ENCODE data around the gene MYL3. TPM values are rescaled to one million over a fixed set of nuclear protein-coding genes. Genes with fewer than 3 reads are reported as not detected.

The MYL3 gene
- total RNA-seq, 5 donors from 2014 or later (not counting 1 experiment from before 2014, with no cell fraction given): not detected

GRCh38 chr3:46896386-46896785 is 33.1 kb upstream of the MYL3 start:
- POLR2A ChIA-PET: no interaction called here
- 85% methylated on average over 3 of the region's 5 CpGs for WGBS (ENCODE audit: insufficient coverage)
- H3K27ac Mint-ChIP-seq: no peak overlapping the region

GRCh38 chr3:46895761-46896160 is 32.5 kb upstream of the MYL3 start:
- no peak overlapping the region for H3K4me3 ChIP-seq (ENCODE audit: control insufficient read depth in 1 of 2, extremely low read depth in 1 of 2, low read length in 1 of 2)
- Mint-ChIP-seq H3K27me3 (peaks cover 41 to 62% of the 10 kb centered on the region in 2 donors), H3K4me1 (peaks cover 0 to 7% (median 7%) of the 10 kb centered on the region in 3 donors), H3K36me3 (no peaks in the 10 kb centered on the region), H3K4me3 (no peak overlapping the region), H3K27ac (no peak overlapping the region), H3K9me3 (no peaks in the 10 kb centered on the region)
- H3K4me1 ChIP-seq (ENCODE audit: control insufficient read depth in 1 of 2, extremely low read depth in 1 of 2, insufficient read depth in 2 of 2, low read length in 2 of 2): peaks cover 0 to 20% of the 10 kb centered on the region in 2 experiments
- CTCF ChIA-PET: interaction anchor here (0.8 to 1.0 kb wide), 2 partner anchors 12 to 191 kb away, joined by 3 to 4 read pairs; no protein-coding TSS in a partner anchor
- H3K36me3 ChIP-seq (ENCODE audit: control insufficient read depth in 2 of 2, extremely low read depth in 1 of 2, insufficient read depth in 1 of 2, low read length in 1 of 2): no peaks in the 10 kb centered on the region
- ATAC-seq (replicated peaks in 1 of 4) (no peak), DNase-seq (no peak)
- WGBS (ENCODE audit: insufficient coverage): 79% methylated on average over 3 of the region's 4 CpGs
- H3K27me3 ChIP-seq (replicated peaks in 1 of 2; ENCODE audit: control insufficient read depth in 2 of 2, extremely low read depth in 1 of 2, insufficient read depth in 2 of 2, low read length in 1 of 2): peaks cover 0 to 81% of the 10 kb centered on the region in 2 experiments
- H3K27ac ChIP-seq (ENCODE audit: low read length): no peak overlapping the region
- no peaks in the 10 kb centered on the region for H3K9me3 ChIP-seq
- POLR2A ChIA-PET: no interaction called here

More at GRCh38 chr3:46896386-46896785, 33.1 kb upstream of the MYL3 start:
- Mint-ChIP-seq H3K36me3 (no peaks in the 10 kb centered on the region), H3K4me3 (no peak overlapping the region), H3K4me1 (peaks cover 0 to 7% (median 7%) of the 10 kb centered on the region in 3 donors), H3K27me3 (peaks cover 35 to 56% of the 10 kb centered on the region in 2 donors), H3K9me3 (no peaks in the 10 kb centered on the region)
- ATAC-seq (replicated peaks in 1 of 4) (no peak), DNase-seq (no peak)
- Histone ChIP-seq H3K9me3 (no peaks in the 10 kb centered on the region), H3K27me3 (replicated peaks in 1 of 2; ENCODE audit: control insufficient read depth in 2 of 2, extremely low read depth in 1 of 2, insufficient read depth in 2 of 2, low read length in 1 of 2) (peaks cover 0 to 79% of the 10 kb centered on the region in 2 experiments), H3K4me1 (ENCODE audit: control insufficient read depth in 1 of 2, extremely low read depth in 1 of 2, insufficient read depth in 2 of 2, low read length in 2 of 2) (peaks cover 0 to 20% of the 10 kb centered on the region in 2 experiments), H3K4me3 (ENCODE audit: control insufficient read depth in 1 of 2, extremely low read depth in 1 of 2, low read length in 1 of 2) (no peak overlapping the region), H3K36me3 (ENCODE audit: control insufficient read depth in 2 of 2, extremely low read depth in 1 of 2, insufficient read depth in 1 of 2, low read length in 1 of 2) (no peaks in the 10 kb centered on the region), H3K27ac (ENCODE audit: low read length) (no peak overlapping the region)
- CTCF ChIA-PET: interaction anchor here in 1 of 2 donors (0.8 kb wide), 1 partner anchor 191 kb away, joined by 4 read pairs; no protein-coding TSS in a partner anchor

GRCh38 chr3:46895204-46895660 is 32.0 kb upstream of the MYL3 start:
- H3K27me3 Mint-ChIP-seq: peaks cover 41 to 65% of the 10 kb centered on the region in 2 donors
- H3K4me1 Mint-ChIP-seq: peaks cover 0 to 7% (median 7%) of the 10 kb centered on the region in 3 donors
- no peaks in the 10 kb centered on the region for H3K36me3 Mint-ChIP-seq
- ATAC-seq (replicated peaks in 1 of 4): peak; percentile 73 to 93 (median 82)
- no peaks in the 10 kb centered on the region for H3K9me3 ChIP-seq
- H3K9me3 Mint-ChIP-seq: no peaks in the 10 kb centered on the region
- peak; percentile 44 to 85 (median 75) for DNase-seq
- no peak overlapping the region for H3K4me3 Mint-ChIP-seq
- H3K4me1 ChIP-seq (ENCODE audit: control insufficient read depth in 1 of 2, extremely low read depth in 1 of 2, insufficient read depth in 2 of 2, low read length in 2 of 2): peaks cover 0 to 20% of the 10 kb centered on the region in 2 experiments
- POLR2A ChIA-PET: no interaction called here
- CTCF ChIA-PET: interaction anchor here (0.7 to 1.0 kb wide), 7 partner anchors 12 to 262 kb away, joined by 3 to 8 read pairs (median 3); no protein-coding TSS in a partner anchor
- no peak overlapping the region for H3K27ac ChIP-seq (ENCODE audit: low read length)
- H3K27ac Mint-ChIP-seq: no peak overlapping the region
- H3K27me3 ChIP-seq (replicated peaks in 1 of 2; ENCODE audit: control insufficient read depth in 2 of 2, extremely low read depth in 1 of 2, insufficient read depth in 2 of 2, low read length in 1 of 2): peaks cover 0 to 85% of the 10 kb centered on the region in 2 experiments
- H3K4me3 ChIP-seq (ENCODE audit: control insufficient read depth in 1 of 2, extremely low read depth in 1 of 2, low read length in 1 of 2): no peak overlapping the region
- 6% methylated on average over 4 of the region's 5 CpGs for WGBS (ENCODE audit: insufficient coverage)
- H3K36me3 ChIP-seq (ENCODE audit: control insufficient read depth in 2 of 2, extremely low read depth in 1 of 2, insufficient read depth in 1 of 2, low read length in 1 of 2): no peaks in the 10 kb centered on the region

GRCh38 chr3:46894256-46894655 is 31.0 kb upstream of the MYL3 start:
- ChIA-PET POLR2A (no interaction called here), CTCF (interaction anchor here in 1 of 2 donors (0.7 kb wide), 1 partner anchor 262 kb away, joined by 8 read pairs; no protein-coding TSS in a partner anchor)
- no peak overlapping the region for H3K27ac Mint-ChIP-seq
- WGBS (ENCODE audit: insufficient coverage): 86% methylated on average over 4 of the region's 6 CpGs
- H3K27me3 Mint-ChIP-seq: peaks cover 43 to 71% of the 10 kb centered on the region in 2 donors
- H3K4me3 Mint-ChIP-seq: no peak overlapping the region
- DNase-seq (no peak), ATAC-seq (replicated peaks in 1 of 4) (no peak)
- Histone ChIP-seq H3K4me3 (ENCODE audit: control insufficient read depth in 1 of 2, extremely low read depth in 1 of 2, low read length in 1 of 2) (no peak overlapping the region), H3K9me3 (no peaks in the 10 kb centered on the region), H3K4me1 (ENCODE audit: control insufficient read depth in 1 of 2, extremely low read depth in 1 of 2, insufficient read depth in 2 of 2, low read length in 2 of 2) (peaks cover 0 to 20% of the 10 kb centered on the region in 2 experiments), H3K27me3 (replicated peaks in 1 of 2; ENCODE audit: control insufficient read depth in 2 of 2, extremely low read depth in 1 of 2, insufficient read depth in 2 of 2, low read length in 1 of 2) (peaks cover 0 to 85% of the 10 kb centered on the region in 2 experiments), H3K36me3 (ENCODE audit: control insufficient read depth in 2 of 2, extremely low read depth in 1 of 2, insufficient read depth in 1 of 2, low read length in 1 of 2) (no peaks in the 10 kb centered on the region), H3K27ac (ENCODE audit: low read length) (no peak overlapping the region)
- H3K4me1 Mint-ChIP-seq: peaks cover 0 to 7% (median 7%) of the 10 kb centered on the region in 3 donors
- H3K36me3 Mint-ChIP-seq: no peaks in the 10 kb centered on the region
- H3K9me3 Mint-ChIP-seq: no peaks in the 10 kb centered on the region

- H3K27ac Mint-ChIP-seq: no peak overlapping the region
- no peak overlapping the region for H3K27ac ChIP-seq (ENCODE audit: low read length)
- H3K4me1 ChIP-seq (ENCODE audit: control insufficient read depth in 1 of 2, extremely low read depth in 1 of 2, insufficient read depth in 2 of 2, low read length in 2 of 2): peaks cover 0 to 18% of the 10 kb centered on the region in 2 experiments
- no peaks in the 10 kb centered on the region for H3K36me3 Mint-ChIP-seq
- no peaks in the 10 kb centered on the region for H3K9me3 ChIP-seq
- H3K27me3 Mint-ChIP-seq: peaks cover 38 to 67% of the 10 kb centered on the region in 2 donors
- WGBS (ENCODE audit: insufficient coverage): 77% methylated on average over 7 of the region's 9 CpGs
- H3K4me3 Mint-ChIP-seq: no peak overlapping the region
- no peaks in the 10 kb centered on the region for H3K9me3 Mint-ChIP-seq
- ChIA-PET CTCF (no interaction called here), POLR2A (no interaction called here)
- H3K4me3 ChIP-seq (ENCODE audit: control insufficient read depth in 1 of 2, extremely low read depth in 1 of 2, low read length in 1 of 2): no peak overlapping the region
- peaks cover 0 to 5% (median 3%) of the 10 kb centered on the region in 3 donors for H3K4me1 Mint-ChIP-seq
- peaks cover 0 to 86% of the 10 kb centered on the region in 2 experiments for H3K27me3 ChIP-seq (replicated peaks in 1 of 2; ENCODE audit: control insufficient read depth in 2 of 2, extremely low read depth in 1 of 2, insufficient read depth in 2 of 2, low read length in 1 of 2)
- H3K36me3 ChIP-seq (ENCODE audit: control insufficient read depth in 2 of 2, extremely low read depth in 1 of 2, insufficient read depth in 1 of 2, low read length in 1 of 2): no peaks in the 10 kb centered on the region
- DNase-seq (no peak), ATAC-seq (replicated peaks in 1 of 4) (no peak)
These were observed 30.5 kb upstream of the MYL3 start for GRCh38 chr3:46893763-46894162.

GRCh38 chr3:46893146-46893748 is 30.0 kb upstream of the MYL3 start:
- Histone ChIP-seq H3K9me3 (no peaks in the 10 kb centered on the region), H3K36me3 (ENCODE audit: control insufficient read depth in 2 of 2, extremely low read depth in 1 of 2, insufficient read depth in 1 of 2, low read length in 1 of 2) (no peaks in the 10 kb centered on the region), H3K27ac (ENCODE audit: low read length) (no peak overlapping the region), H3K4me3 (ENCODE audit: control insufficient read depth in 1 of 2, extremely low read depth in 1 of 2, low read length in 1 of 2) (no peak overlapping the region), H3K4me1 (ENCODE audit: control insufficient read depth in 1 of 2, extremely low read depth in 1 of 2, insufficient read depth in 2 of 2, low read length in 2 of 2) (peaks cover 0 to 13% of the 10 kb centered on the region in 2 experiments), H3K27me3 (replicated peaks in 1 of 2; ENCODE audit: control insufficient read depth in 2 of 2, extremely low read depth in 1 of 2, insufficient read depth in 2 of 2, low read length in 1 of 2) (peaks cover 0 to 82% of the 10 kb centered on the region in 2 experiments)
- ChIA-PET POLR2A (interaction anchor here in 1 of 2 donors (0.6 kb wide), 1 partner anchor 192 kb away, joined by 4 read pairs; no protein-coding TSS in a partner anchor), CTCF (interaction anchor here in 1 of 2 donors (0.6 kb wide), 1 partner anchor 265 kb away, joined by 3 read pairs; no protein-coding TSS in a partner anchor)
- peak overlapping the region in 1 of 3 donors; percentile 38 for H3K4me3 Mint-ChIP-seq
- ATAC-seq (replicated peaks in 1 of 4) (no peak), DNase-seq (no peak)
- no peaks in the 10 kb centered on the region for H3K9me3 Mint-ChIP-seq
- peaks cover 33 to 68% of the 10 kb centered on the region in 2 donors for H3K27me3 Mint-ChIP-seq
- H3K36me3 Mint-ChIP-seq: no peaks in the 10 kb centered on the region
- peaks cover 0 to 5% (median 3%) of the 10 kb centered on the region in 3 donors for H3K4me1 Mint-ChIP-seq
- H3K27ac Mint-ChIP-seq: no peak overlapping the region
- 75% methylated on average over 1 of the region's 6 CpGs for WGBS (ENCODE audit: insufficient coverage)

All from T-cell (primary cell).